HG02884 (cell line): ENCODE data around the gene LIMK2.

Experiments used
- ATAC-seq: cut with Tn5 transposase; IDR thresholded peaks from one replicate; pipeline ENCODE4 v1.9.1; 2021; ENCODE audit warnings: mild to moderate bottlenecking, moderate library complexity; ENCODE audit not compliant: unreplicated experiment

The LIMK2 gene

DNA sequence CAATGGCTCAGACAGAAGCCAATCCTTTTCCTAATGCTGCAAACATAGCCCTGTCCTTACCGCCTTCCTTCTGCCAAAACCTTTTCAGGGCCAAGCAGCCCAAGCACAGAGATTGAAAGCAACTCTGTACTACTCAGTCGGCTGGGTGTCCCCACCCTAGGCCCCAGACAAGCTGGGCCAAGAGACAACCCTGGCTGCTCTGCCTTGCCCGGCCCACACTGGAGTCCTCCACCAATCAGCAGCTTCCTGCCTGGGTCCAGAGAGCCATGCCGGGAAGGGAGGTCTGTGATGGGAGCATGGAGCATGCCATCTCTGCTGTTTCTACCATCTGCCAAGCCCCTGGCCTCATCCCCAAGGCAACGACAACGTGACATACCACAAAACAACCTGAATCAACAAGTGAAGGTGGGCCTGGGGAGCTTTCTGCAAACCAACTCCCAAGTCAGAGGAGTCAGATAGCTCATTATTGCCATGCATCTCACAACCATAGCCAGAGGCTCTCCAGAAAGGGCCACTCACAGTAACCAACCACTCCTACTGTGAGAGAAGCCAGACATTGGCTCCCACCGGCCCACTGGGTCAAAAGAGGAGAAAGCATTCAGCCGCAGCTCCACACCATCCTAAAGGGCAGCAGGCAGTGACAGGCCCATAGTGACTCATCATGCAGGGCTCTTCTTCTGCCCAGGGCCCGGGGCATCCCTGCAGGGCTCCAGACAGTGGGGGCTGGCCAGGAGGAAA, 115.9 kb downstream of the LIMK2 start:
- no peak for ATAC-seq

DNA sequence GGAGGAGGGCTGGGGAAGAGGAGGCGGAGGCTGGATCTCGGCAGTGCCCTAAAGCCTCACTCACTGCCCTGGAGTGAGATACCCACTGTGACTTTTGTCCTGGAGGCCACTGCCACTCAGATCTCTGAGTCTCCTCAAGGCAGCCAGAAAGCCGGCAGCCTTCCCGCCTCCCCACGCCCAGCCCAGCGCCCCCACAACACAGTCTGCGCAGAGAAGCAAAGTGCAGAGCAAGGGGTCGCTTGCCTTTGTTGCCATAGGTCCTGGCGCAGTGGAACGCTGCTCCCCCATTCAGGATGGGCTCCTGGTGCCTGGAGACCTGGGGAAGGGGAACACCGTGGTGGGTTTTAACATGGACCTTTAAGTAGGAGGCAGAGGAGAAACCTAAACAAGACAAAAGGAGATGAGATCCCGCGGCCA, 116.5 kb downstream of the LIMK2 start:
- ATAC-seq: no peak

GRCh38 chr22:31329029-31329428, 116.9 kb downstream of the LIMK2 start:
- no peak for ATAC-seq
